ENCODE results near the gene NEK1.

DNA sequence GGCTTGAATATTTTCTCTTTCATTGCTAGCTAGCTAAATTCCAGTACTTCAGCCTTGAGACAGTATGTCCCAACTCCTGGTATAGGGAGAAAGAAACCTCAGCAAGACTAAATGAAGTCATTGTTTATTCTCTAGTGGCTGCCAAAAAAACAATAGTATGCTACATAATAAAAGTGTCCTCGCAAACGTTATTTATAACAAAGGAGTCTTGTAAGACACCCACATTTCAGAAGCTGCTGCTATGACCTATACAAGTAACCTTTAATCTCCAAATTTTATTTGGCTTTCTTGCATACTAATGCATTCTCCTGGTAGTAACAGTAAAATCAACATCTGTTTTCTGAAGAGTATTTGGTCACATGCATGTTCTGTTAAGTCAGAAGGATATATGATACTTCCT is 28.8 kb downstream of the NEK1 start:
- TF ChIP-seq BHLHE40 (IDR thresholded peaks at IDR 0.05; ENCODE audit: low read length), result no peak
- TF ChIP-seq, protein P1, sequence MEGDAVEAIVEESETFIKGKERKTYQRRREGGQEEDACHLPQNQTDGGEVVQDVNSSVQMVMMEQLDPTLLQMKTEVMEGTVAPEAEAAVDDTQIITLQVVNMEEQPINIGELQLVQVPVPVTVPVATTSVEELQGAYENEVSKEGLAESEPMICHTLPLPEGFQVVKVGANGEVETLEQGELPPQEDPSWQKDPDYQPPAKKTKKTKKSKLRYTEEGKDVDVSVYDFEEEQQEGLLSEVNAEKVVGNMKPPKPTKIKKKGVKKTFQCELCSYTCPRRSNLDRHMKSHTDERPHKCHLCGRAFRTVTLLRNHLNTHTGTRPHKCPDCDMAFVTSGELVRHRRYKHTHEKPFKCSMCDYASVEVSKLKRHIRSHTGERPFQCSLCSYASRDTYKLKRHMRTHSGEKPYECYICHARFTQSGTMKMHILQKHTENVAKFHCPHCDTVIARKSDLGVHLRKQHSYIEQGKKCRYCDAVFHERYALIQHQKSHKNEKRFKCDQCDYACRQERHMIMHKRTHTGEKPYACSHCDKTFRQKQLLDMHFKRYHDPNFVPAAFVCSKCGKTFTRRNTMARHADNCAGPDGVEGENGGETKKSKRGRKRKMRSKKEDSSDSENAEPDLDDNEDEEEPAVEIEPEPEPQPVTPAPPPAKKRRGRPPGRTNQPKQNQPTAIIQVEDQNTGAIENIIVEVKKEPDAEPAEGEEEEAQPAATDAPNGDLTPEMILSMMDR (CRISPR knock-in tag; IDR thresholded peaks at IDR 0.05), result no peak
- TF ChIP-seq, protein P2, sequence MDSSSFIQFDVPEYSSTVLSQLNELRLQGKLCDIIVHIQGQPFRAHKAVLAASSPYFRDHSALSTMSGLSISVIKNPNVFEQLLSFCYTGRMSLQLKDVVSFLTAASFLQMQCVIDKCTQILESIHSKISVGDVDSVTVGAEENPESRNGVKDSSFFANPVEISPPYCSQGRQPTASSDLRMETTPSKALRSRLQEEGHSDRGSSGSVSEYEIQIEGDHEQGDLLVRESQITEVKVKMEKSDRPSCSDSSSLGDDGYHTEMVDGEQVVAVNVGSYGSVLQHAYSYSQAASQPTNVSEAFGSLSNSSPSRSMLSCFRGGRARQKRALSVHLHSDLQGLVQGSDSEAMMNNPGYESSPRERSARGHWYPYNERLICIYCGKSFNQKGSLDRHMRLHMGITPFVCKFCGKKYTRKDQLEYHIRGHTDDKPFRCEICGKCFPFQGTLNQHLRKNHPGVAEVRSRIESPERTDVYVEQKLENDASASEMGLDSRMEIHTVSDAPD (CRISPR knock-in tag; IDR thresholded peaks at IDR 0.05), result no peak
- no peak for TF ChIP-seq NPAS2 (CRISPR knock-in tag; IDR thresholded peaks at IDR 0.05; ENCODE audit: borderline replicate concordance)
- TF ChIP-seq YY1 (IDR thresholded peaks at IDR 0.05; ENCODE audit: insufficient read depth, insufficient replicate concordance, low read depth, low read length), result no peak
- TF ChIP-seq, protein P3, sequence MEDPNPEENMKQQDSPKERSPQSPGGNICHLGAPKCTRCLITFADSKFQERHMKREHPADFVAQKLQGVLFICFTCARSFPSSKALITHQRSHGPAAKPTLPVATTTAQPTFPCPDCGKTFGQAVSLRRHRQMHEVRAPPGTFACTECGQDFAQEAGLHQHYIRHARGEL (CRISPR knock-in tag; IDR thresholded peaks at IDR 0.05), result no peak
- no peak for TF ChIP-seq EZH2 (conservative IDR thresholded peaks at IDR 0.05; ENCODE audit: low read depth, low read length)
- TF ChIP-seq EP300 (IDR thresholded peaks at IDR 0.05; ENCODE audit: low read depth in 2 of 2, low read length in 2 of 2), result no peak
- no peak for TF ChIP-seq EP300 (CRISPR knock-in tag; IDR thresholded peaks at IDR 0.05; ENCODE audit: borderline replicate concordance)
- no peak for TF ChIP-seq ZNF781 (CRISPR knock-in tag; IDR thresholded peaks at IDR 0.05; ENCODE audit: borderline replicate concordance, not compliant biosample characterization)
- TF ChIP-seq, protein P4, sequence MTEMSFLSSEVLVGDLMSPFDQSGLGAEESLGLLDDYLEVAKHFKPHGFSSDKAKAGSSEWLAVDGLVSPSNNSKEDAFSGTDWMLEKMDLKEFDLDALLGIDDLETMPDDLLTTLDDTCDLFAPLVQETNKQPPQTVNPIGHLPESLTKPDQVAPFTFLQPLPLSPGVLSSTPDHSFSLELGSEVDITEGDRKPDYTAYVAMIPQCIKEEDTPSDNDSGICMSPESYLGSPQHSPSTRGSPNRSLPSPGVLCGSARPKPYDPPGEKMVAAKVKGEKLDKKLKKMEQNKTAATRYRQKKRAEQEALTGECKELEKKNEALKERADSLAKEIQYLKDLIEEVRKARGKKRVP (CRISPR knock-in tag; IDR thresholded peaks at IDR 0.05), result no peak
- no peak for TF ChIP-seq TCF7 (IDR thresholded peaks at IDR 0.05; ENCODE audit: low read depth)

Measured in HepG2 (cell line).